ENCODE measurements around the gene MICB.

GRCh38 chr6:31560697-31561058 lies 62.7 kb downstream of the MICB start:
- no peak for TF ChIP-seq CTCF (IDR thresholded peaks at IDR 0.05)
- no peak for TF ChIP-seq EZH2 (IDR thresholded peaks at IDR 0.05; ENCODE audit: borderline replicate concordance, insufficient read depth, low read depth, low read length, poor library complexity, severe bottlenecking)
